Measurements from ENCODE around the gene CCDC192.
"Not testable (repeated sequence)": the region's sequence is repeated elsewhere in the genome, so short reads cannot be mapped to it uniquely, and the experiment has no call there.

CCDC192 gene

DNA sequence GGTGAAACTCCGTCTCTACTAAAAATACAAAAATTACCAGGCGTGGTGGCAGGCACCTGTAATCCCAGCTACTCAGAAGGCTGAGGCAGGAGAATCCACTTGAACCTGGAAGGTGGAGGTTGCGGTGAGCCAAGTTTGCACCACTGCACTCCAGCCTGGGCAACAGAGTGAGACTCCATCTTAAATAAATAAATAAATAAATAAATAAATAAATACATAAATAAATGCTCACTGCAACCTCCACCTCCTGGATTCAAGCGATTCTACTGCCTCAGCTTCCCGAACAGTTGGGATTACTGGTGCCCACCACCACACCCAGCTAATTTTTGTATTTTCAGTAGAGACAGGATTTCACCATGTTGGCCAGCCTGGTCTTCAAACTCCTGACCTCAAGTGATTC, 144.4 kb downstream of the CCDC192 start:
- H3K9ac ChIP-seq (ENCODE audit: low read length); H3K4me3 ChIP-seq (ENCODE audit: low read depth, low read length); H3K27ac ChIP-seq (ENCODE audit: low read depth, low read length); H3K27me3 ChIP-seq (ENCODE audit: control insufficient read depth, insufficient read depth, low read length); H3K4me1 ChIP-seq (ENCODE audit: control insufficient read depth, insufficient read depth, low read length); H3K36me3 ChIP-seq (ENCODE audit: control insufficient read depth, insufficient read depth, low read length); H3K9me3 ChIP-seq (ENCODE audit: control insufficient read depth, insufficient read depth, low read depth, low read length): not testable (repeated sequence)

DNA sequence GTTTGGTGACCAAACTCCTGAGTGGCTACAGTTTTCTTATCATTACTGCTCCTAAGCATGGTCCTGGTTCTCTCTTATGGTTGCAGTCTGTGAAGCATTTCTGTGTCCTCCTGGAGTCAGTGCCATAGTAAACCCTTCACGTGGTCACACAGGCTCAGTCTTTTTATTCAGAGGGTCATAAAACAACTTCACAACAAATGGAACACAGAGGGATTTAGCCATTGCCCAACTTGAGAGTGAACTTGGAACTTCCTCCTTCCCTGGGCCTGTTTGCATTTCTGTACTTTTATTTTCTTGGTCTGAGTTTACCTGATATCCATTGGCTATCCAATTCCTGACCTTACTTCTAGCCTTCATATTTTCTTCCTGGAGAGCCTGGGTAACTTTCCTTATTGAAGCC, 144.9 kb downstream of the CCDC192 start:
- Histone ChIP-seq H3K27me3 (ENCODE audit: control insufficient read depth, insufficient read depth, low read length) (no peaks in the 10 kb centered on the region), H3K4me3 (ENCODE audit: low read depth, low read length) (no peak overlapping the region), H3K9me3 (ENCODE audit: control insufficient read depth, insufficient read depth, low read depth, low read length) (no peaks in the 10 kb centered on the region), H3K9ac (ENCODE audit: low read length) (no peak overlapping the region), H3K36me3 (ENCODE audit: control insufficient read depth, insufficient read depth, low read length) (no peaks in the 10 kb centered on the region), H3K27ac (ENCODE audit: low read depth, low read length) (no peak overlapping the region), H3K4me1 (ENCODE audit: control insufficient read depth, insufficient read depth, low read length) (no peaks in the 10 kb centered on the region)

DNA sequence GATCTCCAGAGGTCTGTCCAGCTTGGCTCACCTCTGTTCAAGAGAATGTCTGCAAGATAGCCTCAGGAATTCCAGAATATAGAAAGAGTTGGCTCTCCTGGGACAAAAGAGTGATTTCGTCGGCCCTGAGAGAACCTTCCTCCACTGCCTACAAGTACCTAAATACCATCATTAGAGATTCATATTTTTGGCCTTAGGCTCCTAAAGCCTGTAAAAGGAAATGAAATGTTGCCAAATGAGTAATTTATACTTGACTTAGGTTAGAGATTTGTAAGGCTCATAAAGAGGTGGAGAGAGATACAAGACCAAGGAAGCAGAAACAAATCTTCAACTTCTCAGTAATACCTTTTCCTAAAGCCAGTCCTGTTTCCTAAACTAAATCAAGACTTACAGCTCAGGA, 146.2 kb downstream of the CCDC192 start:
- H3K4me3 ChIP-seq (ENCODE audit: low read depth, low read length) = no peak overlapping the region
- H3K27ac ChIP-seq (ENCODE audit: low read depth, low read length) = no peak overlapping the region
- H3K36me3 ChIP-seq (ENCODE audit: control insufficient read depth, insufficient read depth, low read length) = no peaks in the 10 kb centered on the region
- H3K27me3 ChIP-seq (ENCODE audit: control insufficient read depth, insufficient read depth, low read length) = no peaks in the 10 kb centered on the region
- H3K9ac ChIP-seq (ENCODE audit: low read length) = no peak overlapping the region
- H3K4me1 ChIP-seq (ENCODE audit: control insufficient read depth, insufficient read depth, low read length) = no peaks in the 10 kb centered on the region
- H3K9me3 ChIP-seq (ENCODE audit: control insufficient read depth, insufficient read depth, low read depth, low read length) = no peaks in the 10 kb centered on the region

DNA sequence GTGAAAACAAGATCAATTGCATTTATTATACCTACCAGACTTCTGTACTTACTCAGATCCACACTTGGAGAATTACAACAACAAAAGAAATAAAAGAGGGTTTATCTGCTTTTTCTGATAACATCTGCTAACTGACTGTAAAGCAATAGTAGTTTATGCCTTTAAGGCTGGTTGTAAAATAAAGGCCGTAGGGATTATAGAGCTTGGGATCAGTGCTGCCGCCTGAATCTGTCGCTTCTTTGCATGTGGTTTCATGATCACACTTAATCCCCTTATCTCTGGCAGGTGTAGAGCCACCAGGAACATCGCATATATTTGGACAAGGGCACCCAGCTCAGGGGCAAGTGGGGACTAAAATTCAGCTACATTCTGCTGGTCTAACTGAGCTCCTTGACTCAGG, 146.7 kb downstream of the CCDC192 start:
- Histone ChIP-seq H3K4me1 (ENCODE audit: control insufficient read depth, insufficient read depth, low read length) (no peaks in the 10 kb centered on the region), H3K36me3 (ENCODE audit: control insufficient read depth, insufficient read depth, low read length) (no peaks in the 10 kb centered on the region), H3K27me3 (ENCODE audit: control insufficient read depth, insufficient read depth, low read length) (no peaks in the 10 kb centered on the region), H3K9ac (ENCODE audit: low read length) (no peak overlapping the region), H3K9me3 (ENCODE audit: control insufficient read depth, insufficient read depth, low read depth, low read length) (no peaks in the 10 kb centered on the region), H3K27ac (ENCODE audit: low read depth, low read length) (no peak overlapping the region), H3K4me3 (ENCODE audit: low read depth, low read length) (no peak overlapping the region)

DNA sequence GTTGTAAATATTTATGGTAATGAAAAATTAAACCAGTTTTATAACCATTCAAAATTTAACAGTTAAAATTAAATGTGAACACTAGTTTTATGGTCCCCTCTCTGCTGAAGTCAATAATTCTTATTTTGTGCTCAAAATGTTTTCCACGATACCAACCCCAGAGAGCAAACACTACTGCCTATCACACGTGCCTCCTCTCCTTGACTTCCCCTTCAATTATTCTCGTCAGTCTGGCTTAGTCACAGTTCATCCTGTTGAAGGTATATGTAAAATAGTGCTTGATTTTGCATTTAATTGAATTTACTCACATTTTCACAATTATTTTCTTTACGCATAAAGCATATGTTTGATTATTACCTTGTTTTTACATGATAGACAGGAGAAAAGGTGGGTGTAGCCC, 148.8 kb downstream of the CCDC192 start:
- H3K27ac ChIP-seq (ENCODE audit: low read depth, low read length) = no peak overlapping the region
- no peaks in the 10 kb centered on the region for H3K4me1 ChIP-seq (ENCODE audit: control insufficient read depth, insufficient read depth, low read length)
- no peaks in the 10 kb centered on the region for H3K36me3 ChIP-seq (ENCODE audit: control insufficient read depth, insufficient read depth, low read length)
- H3K27me3 ChIP-seq (ENCODE audit: control insufficient read depth, insufficient read depth, low read length) = no peaks in the 10 kb centered on the region
- no peak overlapping the region for H3K9ac ChIP-seq (ENCODE audit: low read length)
- H3K9me3 ChIP-seq (ENCODE audit: control insufficient read depth, insufficient read depth, low read depth, low read length) = peaks cover 3% of the 10 kb centered on the region; the same call in 1 of the 2 replicates
- H3K4me3 ChIP-seq (ENCODE audit: low read depth, low read length) = no peak overlapping the region

DNA sequence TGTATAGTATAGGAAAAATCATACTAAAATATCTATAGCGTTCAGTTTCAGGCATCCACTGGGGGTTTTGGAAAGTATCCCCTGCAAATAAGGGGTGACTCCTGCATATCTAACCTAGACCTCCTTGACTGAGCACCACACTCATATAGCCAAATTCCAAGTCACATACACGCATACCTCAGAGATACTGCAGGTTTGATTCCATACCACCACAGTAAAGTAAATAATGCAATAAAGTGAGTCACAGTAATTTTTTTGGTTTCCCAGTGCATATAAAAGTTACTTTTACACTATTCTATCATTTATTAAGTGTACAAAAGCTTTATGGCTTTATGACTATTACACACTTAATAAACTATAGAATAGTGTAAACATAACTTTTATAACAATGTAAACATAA, 151.3 kb downstream of the CCDC192 start:
- H3K27ac ChIP-seq (ENCODE audit: low read depth, low read length) = no peak overlapping the region
- H3K27me3 ChIP-seq (ENCODE audit: control insufficient read depth, insufficient read depth, low read length) = no peaks in the 10 kb centered on the region
- H3K4me1 ChIP-seq (ENCODE audit: control insufficient read depth, insufficient read depth, low read length) = no peaks in the 10 kb centered on the region
- H3K9ac ChIP-seq (ENCODE audit: low read length) = no peak overlapping the region
- H3K36me3 ChIP-seq (ENCODE audit: control insufficient read depth, insufficient read depth, low read length) = no peaks in the 10 kb centered on the region
- H3K9me3 ChIP-seq (ENCODE audit: control insufficient read depth, insufficient read depth, low read depth, low read length) = peaks cover 3% of the 10 kb centered on the region; the same call in 1 of the 2 replicates
- no peak overlapping the region for H3K4me3 ChIP-seq (ENCODE audit: low read depth, low read length)

DNA sequence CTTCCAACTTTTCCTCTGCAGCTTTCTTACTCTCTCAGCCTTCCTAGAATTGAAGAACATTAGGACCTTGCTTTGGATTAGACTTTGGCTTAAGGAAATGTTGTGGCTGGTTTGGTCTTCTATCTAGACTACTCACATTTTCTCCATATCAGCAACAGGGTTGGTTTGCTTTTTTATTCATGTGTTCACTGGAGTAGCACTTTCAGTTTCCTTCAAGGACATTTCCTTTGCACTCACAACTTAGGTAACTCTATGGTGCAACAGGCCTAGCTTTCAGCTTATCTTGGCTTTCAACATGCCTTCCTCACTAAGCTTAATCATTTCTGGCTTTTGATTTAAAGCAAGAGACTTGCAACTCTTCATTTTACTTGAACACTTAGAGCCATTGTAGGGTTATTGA, 153.1 kb downstream of the CCDC192 start:
- peaks cover 3% of the 10 kb centered on the region; the same call in 1 of the 2 replicates for H3K9me3 ChIP-seq (ENCODE audit: control insufficient read depth, insufficient read depth, low read depth, low read length)
- H3K4me1 ChIP-seq (ENCODE audit: control insufficient read depth, insufficient read depth, low read length) = no peaks in the 10 kb centered on the region
- no peak overlapping the region for H3K9ac ChIP-seq (ENCODE audit: low read length)
- H3K4me3 ChIP-seq (ENCODE audit: low read depth, low read length) = no peak overlapping the region
- H3K36me3 ChIP-seq (ENCODE audit: control insufficient read depth, insufficient read depth, low read length) = no peaks in the 10 kb centered on the region
- H3K27ac ChIP-seq (ENCODE audit: low read depth, low read length) = no peak overlapping the region
- no peaks in the 10 kb centered on the region for H3K27me3 ChIP-seq (ENCODE audit: control insufficient read depth, insufficient read depth, low read length)

DNA sequence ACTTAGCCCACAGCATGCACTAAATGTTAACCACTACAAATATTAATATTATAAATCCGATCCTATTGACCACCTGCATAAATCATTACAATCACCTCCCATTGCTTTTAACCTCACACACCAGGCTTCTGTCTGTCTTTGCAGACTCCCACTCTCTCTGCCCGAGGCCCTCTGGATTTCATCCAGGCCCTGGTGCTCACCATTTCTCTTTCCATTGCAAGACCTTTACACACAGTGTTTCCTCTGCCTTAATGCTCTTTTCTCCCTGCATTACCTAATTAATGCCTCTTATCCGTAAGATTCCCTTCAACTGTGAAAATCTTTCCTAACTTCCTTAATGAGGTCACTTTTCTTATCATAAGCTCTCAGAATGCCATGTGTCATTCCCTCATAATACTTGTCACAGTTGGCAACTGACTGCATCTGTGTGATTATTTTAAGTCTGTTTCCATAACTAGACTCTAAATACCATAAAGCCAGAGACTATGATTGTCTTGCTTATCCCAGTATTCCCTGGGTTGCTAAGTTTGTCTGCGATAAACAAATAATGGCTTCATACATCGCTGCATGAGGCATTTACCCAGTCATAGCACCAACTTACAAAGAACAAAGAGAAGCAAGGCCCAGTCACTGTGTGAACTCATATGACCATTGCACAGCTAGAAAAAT, 155.1 kb downstream of the CCDC192 start:
- Histone ChIP-seq H3K36me3 (ENCODE audit: control insufficient read depth, insufficient read depth, low read length) (no peaks in the 10 kb centered on the region), H3K27me3 (ENCODE audit: control insufficient read depth, insufficient read depth, low read length) (no peaks in the 10 kb centered on the region), H3K9ac (ENCODE audit: low read length) (no peak overlapping the region), H3K4me3 (ENCODE audit: low read depth, low read length) (no peak overlapping the region), H3K27ac (ENCODE audit: low read depth, low read length) (no peak overlapping the region), H3K9me3 (ENCODE audit: control insufficient read depth, insufficient read depth, low read depth, low read length) (peaks cover 3% of the 10 kb centered on the region; the same call in 1 of the 2 replicates), H3K4me1 (ENCODE audit: control insufficient read depth, insufficient read depth, low read length) (no peaks in the 10 kb centered on the region)

DNA sequence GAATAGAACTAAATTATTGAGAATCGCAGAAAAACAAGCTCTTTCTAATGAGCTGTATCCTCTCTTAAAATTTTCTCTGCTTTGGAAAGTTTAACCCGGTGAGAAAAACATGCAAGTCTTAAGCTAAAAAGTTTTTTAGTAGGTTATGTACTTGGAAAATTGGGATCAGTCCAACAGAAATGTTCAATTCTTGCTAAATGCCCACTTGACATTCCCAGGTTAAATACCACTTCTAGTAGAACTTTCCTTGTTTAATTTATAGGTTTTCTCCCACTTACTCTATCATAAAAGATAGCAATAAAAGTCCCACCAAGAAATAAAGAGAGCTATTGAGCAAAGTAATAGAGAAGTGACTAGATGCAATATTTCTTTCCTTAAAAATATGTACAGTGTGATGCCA, 157.1 kb downstream of the CCDC192 start:
- Histone ChIP-seq H3K4me1 (ENCODE audit: control insufficient read depth, insufficient read depth, low read length) (no peaks in the 10 kb centered on the region), H3K9ac (ENCODE audit: low read length) (no peak overlapping the region), H3K9me3 (ENCODE audit: control insufficient read depth, insufficient read depth, low read depth, low read length) (peaks cover 3% of the 10 kb centered on the region; the same call in 1 of the 2 replicates), H3K27ac (ENCODE audit: low read depth, low read length) (no peak overlapping the region), H3K4me3 (ENCODE audit: low read depth, low read length) (no peak overlapping the region), H3K27me3 (ENCODE audit: control insufficient read depth, insufficient read depth, low read length) (no peaks in the 10 kb centered on the region), H3K36me3 (ENCODE audit: control insufficient read depth, insufficient read depth, low read length) (no peaks in the 10 kb centered on the region)

DNA sequence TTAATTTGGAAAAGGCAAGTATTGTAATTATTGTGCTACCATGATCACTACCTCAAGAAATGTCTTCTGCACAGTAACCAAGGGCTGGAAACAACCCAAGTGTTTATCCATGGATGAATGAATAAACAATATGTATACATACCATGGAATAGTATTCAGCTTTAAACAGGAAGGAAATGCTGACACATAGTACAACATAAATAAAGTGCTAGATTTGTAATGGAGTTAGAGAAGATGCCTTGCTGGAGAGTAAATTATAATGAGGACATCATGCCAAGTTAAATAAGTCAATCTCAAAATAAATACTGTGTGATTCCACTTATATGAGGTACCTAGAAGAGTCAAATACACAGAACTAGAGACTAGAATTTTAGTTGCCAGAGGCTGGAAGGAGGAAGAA, 160.0 kb downstream of the CCDC192 start:
- H3K36me3 ChIP-seq (ENCODE audit: control insufficient read depth, insufficient read depth, low read length) = no peaks in the 10 kb centered on the region
- no peaks in the 10 kb centered on the region for H3K9me3 ChIP-seq (ENCODE audit: control insufficient read depth, insufficient read depth, low read depth, low read length)
- H3K4me3 ChIP-seq (ENCODE audit: low read depth, low read length) = no peak overlapping the region
- H3K27me3 ChIP-seq (ENCODE audit: control insufficient read depth, insufficient read depth, low read length) = no peaks in the 10 kb centered on the region
- no peak overlapping the region for H3K9ac ChIP-seq (ENCODE audit: low read length)
- H3K4me1 ChIP-seq (ENCODE audit: control insufficient read depth, insufficient read depth, low read length) = no peaks in the 10 kb centered on the region
- no peak overlapping the region for H3K27ac ChIP-seq (ENCODE audit: low read depth, low read length)

DNA sequence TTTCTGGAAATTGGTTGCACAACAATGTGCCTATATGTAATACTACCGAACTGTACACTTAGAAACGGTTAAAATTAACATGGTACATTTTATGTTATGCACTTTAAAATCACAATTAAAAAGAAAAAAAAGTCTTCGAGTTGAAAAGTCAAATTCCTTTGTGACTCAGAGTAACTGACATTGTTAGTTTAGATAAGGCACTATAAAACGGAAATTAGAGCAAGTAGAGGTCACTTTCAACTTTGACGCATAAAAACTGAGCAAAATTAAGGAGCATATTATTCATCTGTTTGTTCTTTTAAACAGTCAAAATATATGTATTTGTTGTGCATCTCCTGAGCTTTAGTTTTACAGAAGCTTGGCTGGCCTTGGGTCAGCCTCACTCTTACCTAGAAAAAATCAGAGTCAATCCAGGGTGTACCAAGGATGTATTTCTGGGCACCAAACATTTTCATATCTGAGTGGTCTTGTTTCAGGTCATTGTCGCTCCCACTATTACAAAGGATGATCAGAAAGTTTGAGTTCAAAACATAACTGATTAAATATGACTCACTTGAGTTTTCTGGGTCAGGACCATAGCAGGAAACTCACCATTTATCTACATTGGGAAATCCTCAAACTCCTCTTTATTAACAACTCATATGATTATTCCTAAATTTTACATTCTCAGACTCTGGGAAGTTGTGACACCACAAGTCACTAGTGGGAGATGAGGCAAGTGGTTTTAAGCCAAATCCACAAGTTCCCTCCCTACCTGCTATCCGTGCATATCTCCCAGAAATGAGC, 160.6 kb downstream of the CCDC192 start:
- H3K4me3 ChIP-seq (ENCODE audit: low read depth, low read length) = no peak overlapping the region
- no peaks in the 10 kb centered on the region for H3K36me3 ChIP-seq (ENCODE audit: control insufficient read depth, insufficient read depth, low read length)
- H3K9me3 ChIP-seq (ENCODE audit: control insufficient read depth, insufficient read depth, low read depth, low read length) = no peaks in the 10 kb centered on the region
- no peak overlapping the region for H3K27ac ChIP-seq (ENCODE audit: low read depth, low read length)
- no peaks in the 10 kb centered on the region for H3K27me3 ChIP-seq (ENCODE audit: control insufficient read depth, insufficient read depth, low read length)
- no peak overlapping the region for H3K9ac ChIP-seq (ENCODE audit: low read length)
- no peaks in the 10 kb centered on the region for H3K4me1 ChIP-seq (ENCODE audit: control insufficient read depth, insufficient read depth, low read length)

Measured in HUES6 (cell line).